ENCODE measurements around the gene SPOCK1.

The SPOCK1 gene

DNA sequence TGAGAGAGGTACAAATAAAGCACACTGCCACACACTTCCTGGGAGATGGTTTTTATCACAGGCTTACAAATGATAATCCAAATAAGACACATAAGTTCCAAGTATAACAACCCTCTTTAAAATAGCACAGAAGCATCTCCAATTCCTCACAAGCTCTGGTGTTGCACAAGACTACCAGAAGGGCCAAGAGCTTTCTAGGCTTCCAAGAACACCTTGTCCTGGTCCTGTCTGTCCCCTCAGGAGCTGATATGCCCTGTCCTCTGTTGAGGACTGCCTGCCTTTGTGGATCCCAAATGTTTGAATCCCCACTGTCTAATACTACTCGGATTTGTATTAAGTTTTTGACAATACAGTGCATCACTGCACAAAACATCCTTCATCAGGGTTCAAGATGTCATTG, 110.1 kb downstream of the SPOCK1 start:
- Mint-ChIP-seq H3K27ac (no peak overlapping the region), H3K27me3 (ENCODE audit: low read depth) (no peaks in the 10 kb centered on the region), H3K9me3 (no peaks in the 10 kb centered on the region), H3K4me3 (no peak overlapping the region), H3K4me1 (ENCODE audit: low read depth) (no peaks in the 10 kb centered on the region), H3K36me3 (ENCODE audit: low read depth) (no peaks in the 10 kb centered on the region)
- DNase-seq (ENCODE audit: low spot score) = no peak

DNA sequence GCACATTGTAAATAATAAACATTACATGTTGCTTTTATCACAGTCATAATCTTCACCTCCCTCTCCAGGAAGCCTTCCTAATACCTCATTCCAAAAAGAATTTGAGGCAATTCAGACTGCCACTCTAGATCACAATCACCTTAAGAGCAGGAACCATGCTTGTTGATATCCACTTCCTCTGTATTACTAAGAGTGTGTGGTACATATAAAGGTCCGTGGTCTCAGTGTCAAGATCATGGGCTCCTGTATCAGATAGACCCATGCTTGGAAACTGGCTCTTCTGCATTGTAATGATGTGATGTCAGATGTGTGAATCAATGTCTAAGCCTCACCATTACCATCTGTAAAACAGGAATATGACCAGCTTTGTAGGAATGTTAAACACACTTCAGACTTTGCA, 114.1 kb downstream of the SPOCK1 start:
- no peak for DNase-seq (ENCODE audit: low spot score)
- H3K4me3 Mint-ChIP-seq = no peak overlapping the region
- H3K36me3 Mint-ChIP-seq (ENCODE audit: low read depth) = no peaks in the 10 kb centered on the region
- H3K9me3 Mint-ChIP-seq = peaks cover 12% of the 10 kb centered on the region
- H3K27ac Mint-ChIP-seq = no peak overlapping the region
- H3K27me3 Mint-ChIP-seq (ENCODE audit: low read depth) = no peaks in the 10 kb centered on the region
- H3K4me1 Mint-ChIP-seq (ENCODE audit: low read depth) = no peaks in the 10 kb centered on the region

DNA sequence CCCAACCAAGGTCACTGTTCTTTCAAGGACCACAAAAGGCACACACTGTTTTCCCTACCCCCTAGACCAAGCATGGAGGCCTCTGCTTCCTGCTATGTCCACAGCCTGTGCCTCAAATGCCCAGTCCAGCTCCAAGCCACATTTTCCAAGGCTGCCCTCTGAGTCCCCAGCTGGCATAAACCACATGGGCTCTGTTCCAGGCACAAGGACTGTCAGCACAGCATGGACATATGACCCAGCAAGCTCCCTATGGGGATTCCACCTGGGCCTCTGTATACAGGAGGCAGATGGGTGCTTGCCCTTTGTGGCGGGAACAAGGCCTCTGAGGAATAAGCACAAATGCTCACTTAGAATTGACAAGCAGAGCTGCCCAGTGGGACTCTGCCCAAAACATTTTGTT, 115.2 kb downstream of the SPOCK1 start:
- no peak for DNase-seq (ENCODE audit: low spot score)
- H3K4me1 Mint-ChIP-seq (ENCODE audit: low read depth) = no peaks in the 10 kb centered on the region
- H3K36me3 Mint-ChIP-seq (ENCODE audit: low read depth) = no peaks in the 10 kb centered on the region
- H3K9me3 Mint-ChIP-seq = peaks cover 12% of the 10 kb centered on the region
- no peaks in the 10 kb centered on the region for H3K27me3 Mint-ChIP-seq (ENCODE audit: low read depth)
- no peak overlapping the region for H3K4me3 Mint-ChIP-seq
- H3K27ac Mint-ChIP-seq = no peak overlapping the region

DNA sequence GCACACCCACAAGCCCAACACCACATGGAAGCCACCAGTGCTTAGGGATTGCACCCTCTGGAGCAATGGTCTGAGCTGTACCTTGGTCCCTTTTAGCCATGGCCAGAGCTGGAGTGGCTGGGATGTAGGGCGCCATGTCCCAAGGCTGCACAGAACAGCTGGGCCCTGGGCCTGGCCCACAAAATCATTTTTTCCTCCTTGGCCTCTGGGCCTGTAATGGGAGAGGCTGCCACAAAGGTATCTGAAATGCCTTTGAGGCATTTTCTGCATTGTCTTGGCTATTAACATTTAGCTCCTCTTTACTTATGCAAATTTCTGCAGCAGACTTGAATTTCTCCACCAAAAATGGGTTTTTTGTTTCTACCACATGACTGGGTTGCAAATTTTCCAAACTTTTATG, 117.6 kb downstream of the SPOCK1 start:
- H3K27me3 Mint-ChIP-seq (ENCODE audit: low read depth) = no peaks in the 10 kb centered on the region
- H3K4me1 Mint-ChIP-seq (ENCODE audit: low read depth) = no peaks in the 10 kb centered on the region
- H3K27ac Mint-ChIP-seq = no peak overlapping the region
- DNase-seq (ENCODE audit: low spot score) = no peak
- no peaks in the 10 kb centered on the region for H3K36me3 Mint-ChIP-seq (ENCODE audit: low read depth)
- no peak overlapping the region for H3K4me3 Mint-ChIP-seq
- H3K9me3 Mint-ChIP-seq = peaks cover 12% of the 10 kb centered on the region

DNA sequence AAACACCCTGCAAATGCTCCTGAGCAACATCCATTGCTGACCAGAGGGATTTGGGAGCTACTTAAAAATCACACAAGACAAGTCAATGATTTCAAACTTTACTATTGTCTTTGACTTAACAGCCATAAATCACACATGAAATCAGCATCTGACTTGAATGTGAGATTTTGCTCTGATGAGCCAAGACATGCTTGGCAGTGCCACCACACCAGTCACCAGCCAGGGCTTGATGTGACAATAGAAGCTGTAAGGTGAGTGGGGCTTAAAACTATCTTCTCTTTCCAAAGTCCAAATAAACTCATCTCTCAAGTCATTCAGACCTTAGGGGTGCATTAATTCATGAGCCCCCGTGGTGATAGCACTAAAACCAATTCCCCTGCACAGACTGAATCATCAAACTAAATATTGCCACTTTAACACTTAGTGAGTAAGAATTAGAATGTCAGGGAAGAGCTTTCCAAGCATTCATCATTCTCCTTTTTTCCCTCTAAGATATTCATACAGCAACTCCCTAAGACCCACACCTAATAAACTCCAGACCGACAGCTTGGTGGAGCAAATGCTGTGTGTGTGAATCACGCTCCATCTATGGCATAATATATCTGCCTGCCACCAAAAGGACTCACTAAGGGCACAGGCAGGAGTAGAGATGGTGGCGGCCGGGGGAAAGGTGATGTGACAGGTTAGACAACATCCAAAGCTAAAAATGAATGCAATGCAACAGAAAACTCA, 119.4 kb downstream of the SPOCK1 start:
- Mint-ChIP-seq H3K27me3 (ENCODE audit: low read depth) (no peaks in the 10 kb centered on the region), H3K36me3 (ENCODE audit: low read depth) (no peaks in the 10 kb centered on the region), H3K27ac (no peak overlapping the region), H3K4me3 (no peak overlapping the region), H3K4me1 (ENCODE audit: low read depth) (no peaks in the 10 kb centered on the region), H3K9me3 (peaks cover 12% of the 10 kb centered on the region)
- DNase-seq (ENCODE audit: low spot score) = no peak

DNA sequence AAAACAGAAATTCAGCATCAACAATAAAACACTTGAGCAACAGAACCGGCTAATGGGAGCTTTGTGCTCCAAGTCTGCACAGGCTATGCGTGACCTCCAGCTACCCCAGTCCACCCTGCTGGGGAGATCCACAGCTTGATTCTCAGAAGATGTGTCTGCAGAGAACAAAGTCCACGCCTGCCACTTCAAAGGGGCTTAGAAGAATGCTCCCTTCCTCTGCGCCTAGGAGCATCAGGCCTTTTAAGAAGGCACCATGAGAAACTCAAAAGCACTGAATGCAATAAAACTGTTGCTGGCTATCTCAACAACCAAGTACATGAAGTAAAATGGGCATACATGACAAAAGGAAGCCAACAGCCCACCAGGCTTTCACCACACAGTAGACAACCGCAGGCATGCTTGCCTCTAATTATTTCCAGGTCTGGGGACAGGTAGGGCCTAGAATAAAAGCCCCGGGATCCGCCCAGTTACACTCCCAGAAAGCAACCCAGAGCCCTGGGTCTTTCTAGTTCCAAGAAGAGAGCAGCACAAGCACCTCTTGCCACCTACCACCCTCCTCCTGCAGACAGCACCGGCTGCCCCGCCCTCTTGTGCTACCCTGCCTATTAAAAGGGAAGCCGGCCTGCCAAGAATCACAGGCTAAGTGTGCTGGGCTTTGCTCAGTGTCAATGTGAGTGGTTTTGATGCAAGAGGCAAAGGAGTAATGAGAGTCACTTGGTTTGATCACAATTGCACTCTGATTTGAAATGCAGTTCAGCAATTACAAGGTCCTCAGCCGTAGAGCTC, 123.2 kb downstream of the SPOCK1 start:
- Mint-ChIP-seq H3K9me3 (no peaks in the 10 kb centered on the region), H3K4me1 (ENCODE audit: low read depth) (no peaks in the 10 kb centered on the region), H3K4me3 (no peak overlapping the region), H3K27ac (no peak overlapping the region), H3K27me3 (ENCODE audit: low read depth) (no peaks in the 10 kb centered on the region), H3K36me3 (ENCODE audit: low read depth) (no peaks in the 10 kb centered on the region)
- no peak for DNase-seq (ENCODE audit: low spot score)

DNA sequence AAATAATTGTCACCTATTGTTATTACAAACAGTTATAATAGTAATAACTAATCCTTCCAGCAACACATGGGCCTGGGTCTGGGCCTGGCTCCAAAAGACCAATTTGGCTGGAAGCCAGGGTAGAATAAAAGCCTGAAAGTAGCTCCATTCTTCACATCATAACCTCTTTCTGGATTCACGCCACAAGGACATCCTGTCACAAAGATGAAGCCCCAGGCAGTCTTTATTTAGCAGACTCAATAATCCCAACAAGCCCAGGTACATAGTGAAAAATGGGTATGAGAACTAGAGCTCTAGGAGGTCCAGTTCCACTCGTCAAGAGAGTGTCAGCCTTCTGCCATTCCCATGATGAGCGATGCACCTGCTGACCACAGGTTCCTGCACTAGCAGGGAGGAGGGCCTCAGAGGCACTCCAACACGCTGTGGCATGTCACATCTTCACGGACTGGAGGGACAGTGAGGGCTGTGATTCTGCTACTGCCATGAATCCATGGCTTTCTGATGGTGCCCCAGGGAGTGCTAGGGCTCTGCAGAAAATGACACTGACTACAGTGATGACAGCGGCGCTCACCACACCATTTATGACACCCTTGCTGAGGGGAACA, 124.9 kb downstream of the SPOCK1 start:
- H3K4me1 Mint-ChIP-seq (ENCODE audit: low read depth) = no peaks in the 10 kb centered on the region
- H3K4me3 Mint-ChIP-seq = no peak overlapping the region
- H3K27me3 Mint-ChIP-seq (ENCODE audit: low read depth) = no peaks in the 10 kb centered on the region
- DNase-seq (ENCODE audit: low spot score) = no peak
- no peaks in the 10 kb centered on the region for H3K36me3 Mint-ChIP-seq (ENCODE audit: low read depth)
- no peak overlapping the region for H3K27ac Mint-ChIP-seq
- H3K9me3 Mint-ChIP-seq = no peaks in the 10 kb centered on the region

DNA sequence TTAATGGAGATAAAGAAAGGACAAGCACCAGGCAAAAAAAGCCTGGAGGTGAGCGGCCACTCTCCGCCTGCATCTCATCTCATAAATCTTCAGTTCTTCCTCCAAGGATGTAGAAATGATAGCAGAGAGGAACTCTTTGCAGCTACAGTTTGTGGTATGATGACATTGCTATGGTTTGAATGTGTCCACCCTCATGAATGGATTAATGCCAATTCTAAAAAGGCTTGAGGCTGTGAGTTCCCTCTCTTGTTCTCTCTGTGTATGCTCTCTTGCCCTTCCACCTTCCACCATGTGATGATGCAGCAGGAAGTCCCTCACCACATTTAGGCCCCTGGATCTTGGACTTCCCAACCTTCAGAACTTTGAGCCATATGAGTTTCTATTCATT, 126.4 kb downstream of the SPOCK1 start:
- H3K27ac Mint-ChIP-seq = no peak overlapping the region
- H3K4me1 Mint-ChIP-seq (ENCODE audit: low read depth) = no peaks in the 10 kb centered on the region
- H3K4me3 Mint-ChIP-seq = no peak overlapping the region
- no peaks in the 10 kb centered on the region for H3K36me3 Mint-ChIP-seq (ENCODE audit: low read depth)
- DNase-seq (ENCODE audit: low spot score) = no peak
- no peaks in the 10 kb centered on the region for H3K27me3 Mint-ChIP-seq (ENCODE audit: low read depth)
- H3K9me3 Mint-ChIP-seq = no peaks in the 10 kb centered on the region

DNA sequence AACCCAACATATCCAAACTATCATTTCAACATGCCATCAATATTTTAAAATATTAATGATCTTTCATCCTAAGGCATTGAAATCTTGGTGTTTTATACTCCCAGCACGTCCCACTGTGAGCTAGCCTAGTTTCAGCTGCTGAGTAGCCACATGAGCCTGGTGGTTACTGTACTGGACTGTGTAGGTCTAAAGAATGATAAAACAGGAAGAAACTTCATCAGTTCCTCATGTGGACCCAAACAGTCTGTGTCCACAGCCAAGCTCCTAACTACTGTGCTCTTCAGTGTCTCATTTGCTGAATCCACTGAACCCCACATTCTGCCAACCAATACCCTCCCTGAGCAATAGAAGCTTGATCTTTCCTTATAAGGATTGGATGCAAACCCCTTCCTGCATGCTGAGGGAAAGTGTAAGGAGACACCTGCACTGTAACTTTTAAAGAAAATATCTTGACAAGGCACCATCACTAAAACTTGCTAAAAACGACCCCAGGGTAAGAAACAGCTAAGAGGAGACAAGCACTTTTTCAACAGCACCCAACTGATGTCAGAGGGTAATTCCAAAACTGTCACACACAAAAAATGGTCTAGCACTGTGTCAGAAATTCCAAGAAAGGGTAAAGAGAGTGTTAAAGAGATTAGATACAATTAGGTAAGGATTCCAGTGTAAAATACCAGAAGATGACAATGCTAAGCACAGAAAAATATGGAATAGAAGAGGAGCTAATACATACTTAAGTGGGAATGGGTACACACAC, 126.9 kb downstream of the SPOCK1 start:
- Mint-ChIP-seq H3K27me3 (ENCODE audit: low read depth) (no peaks in the 10 kb centered on the region), H3K4me1 (ENCODE audit: low read depth) (no peaks in the 10 kb centered on the region), H3K36me3 (ENCODE audit: low read depth) (no peaks in the 10 kb centered on the region), H3K4me3 (no peak overlapping the region), H3K9me3 (no peaks in the 10 kb centered on the region), H3K27ac (no peak overlapping the region)
- no peak for DNase-seq (ENCODE audit: low spot score)

DNA sequence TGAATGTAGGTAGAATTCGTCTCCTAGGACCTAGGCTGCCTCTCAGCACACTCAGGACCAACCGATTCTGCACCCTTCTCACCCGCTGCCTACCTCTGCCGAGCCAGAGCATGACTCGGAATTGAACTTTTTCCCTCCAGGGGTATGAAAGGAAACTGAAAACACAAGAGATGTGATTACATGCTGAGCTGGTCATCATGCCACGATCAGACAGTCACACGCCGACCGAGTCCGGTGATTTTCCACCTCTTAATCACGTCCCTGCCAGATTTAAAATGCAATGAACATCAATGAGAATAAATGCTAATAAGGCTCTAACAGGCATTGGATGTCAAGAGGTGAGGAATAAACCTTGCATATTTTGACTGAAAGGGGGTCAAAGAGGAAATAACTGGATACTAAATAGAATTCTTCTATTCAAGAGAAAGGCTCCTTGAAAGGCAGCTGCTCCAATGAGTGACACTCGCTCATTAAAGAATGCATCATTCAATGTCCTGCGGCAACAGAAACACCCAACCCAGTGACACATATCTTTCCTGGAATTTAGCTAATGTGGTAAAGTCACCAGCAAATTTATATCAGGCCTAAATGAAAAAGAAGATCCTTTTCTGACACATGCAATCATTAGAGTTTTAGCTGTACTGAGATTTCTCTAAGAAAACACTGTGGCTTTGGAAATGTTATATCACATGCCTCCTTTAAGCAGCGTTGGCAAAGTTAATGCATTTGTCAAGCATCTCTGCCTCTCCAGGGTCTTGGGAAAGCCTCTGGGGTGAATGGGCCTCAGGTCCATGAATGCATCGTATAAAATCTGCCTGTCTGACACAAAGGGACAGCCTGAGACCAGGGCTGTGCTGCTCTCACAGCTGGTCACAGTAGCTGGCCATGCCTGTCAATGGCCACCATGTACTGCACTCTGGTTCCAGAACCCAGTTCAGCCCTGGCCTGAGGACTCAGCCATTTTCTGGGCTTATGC, 128.7 kb downstream of the SPOCK1 start:
- no peak for DNase-seq (ENCODE audit: low spot score)
- Mint-ChIP-seq H3K27ac (no peak overlapping the region), H3K4me1 (ENCODE audit: low read depth) (no peaks in the 10 kb centered on the region)

DNA sequence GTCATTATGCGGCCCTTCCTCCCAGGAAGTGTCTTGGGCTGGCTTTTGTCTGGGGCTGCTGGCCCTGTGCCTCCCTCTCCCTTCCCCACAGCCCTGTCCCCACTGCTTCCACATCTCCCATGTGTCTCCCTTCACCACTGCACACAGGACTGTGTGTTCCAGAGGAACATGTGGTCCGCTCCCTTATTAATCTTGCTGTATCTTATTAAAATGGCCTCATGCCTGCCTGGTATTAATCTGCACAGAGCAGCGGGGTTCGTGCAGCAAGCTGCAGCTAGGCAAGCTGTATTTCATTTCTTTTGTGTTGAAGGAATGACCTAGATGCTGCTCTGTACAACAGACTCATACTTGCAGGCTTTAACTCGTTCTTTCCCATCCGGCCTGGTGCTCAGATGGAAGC, 130.5 kb downstream of the SPOCK1 start:
- no peaks in the 10 kb centered on the region for H3K27me3 Mint-ChIP-seq (ENCODE audit: low read depth)
- H3K36me3 Mint-ChIP-seq (ENCODE audit: low read depth) = no peaks in the 10 kb centered on the region
- no peak overlapping the region for H3K27ac Mint-ChIP-seq
- H3K4me1 Mint-ChIP-seq (ENCODE audit: low read depth) = no peaks in the 10 kb centered on the region
- DNase-seq (ENCODE audit: low spot score) = no peak
- no peaks in the 10 kb centered on the region for H3K9me3 Mint-ChIP-seq
- no peak overlapping the region for H3K4me3 Mint-ChIP-seq

More for the DNA sequence above, 128.7 kb downstream of the SPOCK1 start:
- no peaks in the 10 kb centered on the region for H3K27me3 Mint-ChIP-seq (ENCODE audit: low read depth)
- no peaks in the 10 kb centered on the region for H3K36me3 Mint-ChIP-seq (ENCODE audit: low read depth)
- no peaks in the 10 kb centered on the region for H3K9me3 Mint-ChIP-seq
- H3K4me3 Mint-ChIP-seq = no peak overlapping the region

DNA sequence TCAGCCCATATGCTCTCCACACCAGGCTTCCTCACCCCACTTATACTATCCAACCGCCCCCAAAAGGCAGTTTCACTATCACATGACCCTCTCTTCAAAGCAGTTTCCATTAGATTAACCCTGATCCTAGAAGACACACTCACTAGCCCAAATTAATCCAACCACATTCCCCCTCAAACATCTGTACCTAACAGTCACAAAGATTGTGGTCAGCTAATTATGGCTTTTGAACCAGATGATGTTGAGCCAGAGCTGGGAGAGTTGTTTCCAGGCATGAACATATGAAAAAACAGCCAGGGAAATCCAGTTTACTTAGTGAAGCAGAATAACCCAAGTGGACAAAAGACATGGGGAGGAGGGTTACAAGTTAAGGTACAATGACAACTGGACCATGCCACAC, 131.2 kb downstream of the SPOCK1 start:
- Mint-ChIP-seq H3K27me3 (ENCODE audit: low read depth) (no peaks in the 10 kb centered on the region), H3K36me3 (ENCODE audit: low read depth) (no peaks in the 10 kb centered on the region), H3K4me1 (ENCODE audit: low read depth) (no peaks in the 10 kb centered on the region), H3K4me3 (no peak overlapping the region), H3K9me3 (no peaks in the 10 kb centered on the region), H3K27ac (no peak overlapping the region)
- DNase-seq (ENCODE audit: low spot score) = no peak

DNA sequence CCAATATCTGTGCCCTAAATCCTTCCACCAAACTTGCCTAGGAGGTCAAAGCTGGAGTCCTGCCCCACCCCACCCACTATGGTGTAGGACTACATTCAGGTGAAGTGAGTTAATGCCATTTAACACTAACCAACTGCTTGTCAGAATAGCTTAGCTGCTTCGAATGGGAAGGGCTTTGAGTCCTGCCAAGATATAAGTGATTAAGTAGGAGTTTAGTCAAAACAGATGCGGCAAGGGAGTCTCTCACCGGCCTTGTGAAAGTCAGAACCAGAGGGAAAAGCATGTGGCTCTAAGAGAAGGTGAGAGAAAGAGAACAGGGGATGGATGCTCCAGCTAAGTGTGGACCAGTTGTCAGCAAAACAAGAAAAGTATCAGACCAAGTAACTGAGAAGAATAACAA, 132.6 kb downstream of the SPOCK1 start:
- Mint-ChIP-seq H3K36me3 (ENCODE audit: low read depth) (no peaks in the 10 kb centered on the region), H3K9me3 (no peaks in the 10 kb centered on the region), H3K27ac (no peak overlapping the region), H3K27me3 (ENCODE audit: low read depth) (no peaks in the 10 kb centered on the region), H3K4me1 (ENCODE audit: low read depth) (no peaks in the 10 kb centered on the region), H3K4me3 (no peak overlapping the region)
- no peak for DNase-seq (ENCODE audit: low spot score)

All from T-helper 2 cell treated with Interferon-gamma antibody and Interleukin-4, amounts not matched to agents 5 μg/mL and 100 μg/mL, for 36 hours (primary cell).